Measurements from ENCODE around the gene MYO1H. TPM values are rescaled to one million over a fixed set of nuclear protein-coding genes. Genes with fewer than 3 reads are reported as not detected.

The MYO1H gene
- total RNA-seq, 2 experiments from 2014 or later = not detected

- H3K36me3 ChIP-seq (ENCODE audit: insufficient read depth, low read length) = peaks cover 74% of the 10 kb centered on the region
- H3K27me3 Mint-ChIP-seq = no peaks in the 10 kb centered on the region
- no peaks in the 10 kb centered on the region for H3K9me3 Mint-ChIP-seq
- H3K4me1 Mint-ChIP-seq (ENCODE audit: low read depth) = no peaks in the 10 kb centered on the region
- ChIA-PET POLR2A (no interaction called here), CTCF (no interaction called here)
- ATAC-seq (ENCODE audit: poor library complexity) = no peak
- no peak overlapping the region for H3K27ac Mint-ChIP-seq
- no peaks in the 10 kb centered on the region for H3K27me3 ChIP-seq (ENCODE audit: control insufficient read depth in 1 of 2, insufficient read depth in 2 of 2, low read length in 2 of 2)
- no peaks in the 10 kb centered on the region for H3K9me3 ChIP-seq (ENCODE audit: control insufficient read depth in 1 of 2, insufficient read depth in 1 of 2, low read length in 2 of 2)
- no peak overlapping the region for H3K27ac ChIP-seq (ENCODE audit: low read depth in 1 of 2, low read length in 2 of 2)
- H3K4me3 ChIP-seq (ENCODE audit: low read length) = no peak overlapping the region
- no peaks in the 10 kb centered on the region for H3K4me1 ChIP-seq (ENCODE audit: insufficient read depth, low read length)
- intact Hi-C loops (cut with DNase I, micrococcal nuclease) = no loop called here
- H3K4me3 Mint-ChIP-seq = no peak overlapping the region
- H3K36me3 Mint-ChIP-seq (ENCODE audit: low read depth) = peaks cover 76% of the 10 kb centered on the region
- DNase-seq = no peak
- no peak for TF ChIP-seq CTCF (IDR thresholded peaks at IDR 0.05)
Measured at GRCh38 chr12:109485201-109485600, 137.5 kb downstream of the MYO1H start.

- no peaks in the 10 kb centered on the region for H3K27me3 Mint-ChIP-seq
- ChIA-PET CTCF (no interaction called here), POLR2A (no interaction called here)
- H3K9me3 ChIP-seq (ENCODE audit: control insufficient read depth in 1 of 2, insufficient read depth in 1 of 2, low read length in 2 of 2) = no peaks in the 10 kb centered on the region
- H3K4me1 Mint-ChIP-seq (ENCODE audit: low read depth) = no peaks in the 10 kb centered on the region
- H3K4me1 ChIP-seq (ENCODE audit: insufficient read depth, low read length) = no peaks in the 10 kb centered on the region
- TF ChIP-seq CTCF (IDR thresholded peaks at IDR 0.05) = no peak
- H3K36me3 Mint-ChIP-seq (ENCODE audit: low read depth) = peaks cover 90% of the 10 kb centered on the region
- H3K27ac Mint-ChIP-seq = no peak overlapping the region
- H3K4me3 Mint-ChIP-seq = no peak overlapping the region
- ATAC-seq (ENCODE audit: poor library complexity) (no peak), DNase-seq (no peak)
- no peaks in the 10 kb centered on the region for H3K27me3 ChIP-seq (ENCODE audit: control insufficient read depth in 1 of 2, insufficient read depth in 2 of 2, low read length in 2 of 2)
- no peak overlapping the region for H3K27ac ChIP-seq (ENCODE audit: low read depth in 1 of 2, low read length in 2 of 2)
- no peaks in the 10 kb centered on the region for H3K9me3 Mint-ChIP-seq
- no peak overlapping the region for H3K4me3 ChIP-seq (ENCODE audit: low read length)
- H3K36me3 ChIP-seq (ENCODE audit: insufficient read depth, low read length) = peaks cover 95% of the 10 kb centered on the region
- intact Hi-C loops (cut with DNase I, micrococcal nuclease) = no loop called here
Measured at GRCh38 chr12:109487181-109488050, 139.7 kb downstream of the MYO1H start.

- Mint-ChIP-seq H3K36me3 (ENCODE audit: low read depth) (peaks cover 91% of the 10 kb centered on the region), H3K4me1 (ENCODE audit: low read depth) (no peaks in the 10 kb centered on the region), H3K9me3 (no peaks in the 10 kb centered on the region), H3K27ac (no peak overlapping the region), H3K27me3 (no peaks in the 10 kb centered on the region), H3K4me3 (no peak overlapping the region)
- Histone ChIP-seq H3K36me3 (ENCODE audit: insufficient read depth, low read length) (peaks cover 96% of the 10 kb centered on the region), H3K27ac (ENCODE audit: low read depth in 1 of 2, low read length in 2 of 2) (no peak overlapping the region), H3K4me1 (ENCODE audit: insufficient read depth, low read length) (no peaks in the 10 kb centered on the region), H3K9me3 (ENCODE audit: control insufficient read depth in 1 of 2, insufficient read depth in 1 of 2, low read length in 2 of 2) (no peaks in the 10 kb centered on the region), H3K4me3 (ENCODE audit: low read length) (no peak overlapping the region), H3K27me3 (ENCODE audit: control insufficient read depth in 1 of 2, insufficient read depth in 2 of 2, low read length in 2 of 2) (no peaks in the 10 kb centered on the region)
- ChIA-PET CTCF (no interaction called here), POLR2A (no interaction called here)
- intact Hi-C loops (cut with DNase I, micrococcal nuclease) = no loop called here
- no peak for ATAC-seq (ENCODE audit: poor library complexity)
- DNase-seq = no peak
- no peak for TF ChIP-seq CTCF (IDR thresholded peaks at IDR 0.05)
Measured at GRCh38 chr12:109488051-109488665, 140.5 kb downstream of the MYO1H start.
